Measurements from ENCODE around the gene PLCXD3. TPM values are rescaled to one million over a fixed set of nuclear protein-coding genes. Genes with fewer than 3 reads are reported as not detected.

Gene PLCXD3
- total and polyA plus RNA-seq, 2 donors from 2014 or later, result 5.1 to 11.7 TPM

DNA sequence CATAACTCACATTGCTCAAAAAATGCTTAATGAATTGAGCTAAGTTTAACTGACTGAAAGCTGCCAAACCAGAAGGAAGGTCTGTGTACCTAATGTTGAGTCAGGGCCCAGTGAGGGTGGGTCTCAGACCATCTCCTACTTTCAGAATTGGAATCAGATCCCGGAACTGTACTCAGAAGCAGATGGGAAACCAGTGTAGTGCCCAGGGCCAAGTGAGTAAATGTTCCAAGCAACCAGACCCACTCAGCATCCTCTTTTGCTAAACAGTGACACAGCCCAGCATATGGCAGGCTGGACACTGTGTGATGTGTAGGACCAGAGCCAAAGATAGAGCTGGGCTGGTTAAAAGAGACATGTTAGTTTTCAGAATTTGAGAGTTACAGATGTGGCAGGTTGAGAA is 94.1 kb downstream of the PLCXD3 start:
- FAIRE-seq (no peak), DNase-seq (no peak)
- H3K4me3 ChIP-seq (ENCODE audit: low read length in 3 of 3), result no peak overlapping the region
- H3K36me3 ChIP-seq (ENCODE audit: control insufficient read depth in 2 of 3, insufficient read depth in 3 of 3, low read length in 3 of 3), result no peaks in the 10 kb centered on the region
- intact Hi-C loops (cut with DNase I), result no loop called here
- no peaks in the 10 kb centered on the region for H3K9me3 ChIP-seq (ENCODE audit: control insufficient read depth in 2 of 3, insufficient read depth in 1 of 3, low read length in 3 of 3)
- no peaks in the 10 kb centered on the region for H3K4me1 ChIP-seq (ENCODE audit: control insufficient read depth in 2 of 3, insufficient read depth in 2 of 3, low read depth in 1 of 3, low read length in 3 of 3)
- H3K9ac ChIP-seq (ENCODE audit: low read length in 3 of 3), result no peak overlapping the region
- no peak overlapping the region for H3K27ac ChIP-seq (ENCODE audit: low read depth in 2 of 2, low read length in 2 of 2)
- TF ChIP-seq, protein P1, sequence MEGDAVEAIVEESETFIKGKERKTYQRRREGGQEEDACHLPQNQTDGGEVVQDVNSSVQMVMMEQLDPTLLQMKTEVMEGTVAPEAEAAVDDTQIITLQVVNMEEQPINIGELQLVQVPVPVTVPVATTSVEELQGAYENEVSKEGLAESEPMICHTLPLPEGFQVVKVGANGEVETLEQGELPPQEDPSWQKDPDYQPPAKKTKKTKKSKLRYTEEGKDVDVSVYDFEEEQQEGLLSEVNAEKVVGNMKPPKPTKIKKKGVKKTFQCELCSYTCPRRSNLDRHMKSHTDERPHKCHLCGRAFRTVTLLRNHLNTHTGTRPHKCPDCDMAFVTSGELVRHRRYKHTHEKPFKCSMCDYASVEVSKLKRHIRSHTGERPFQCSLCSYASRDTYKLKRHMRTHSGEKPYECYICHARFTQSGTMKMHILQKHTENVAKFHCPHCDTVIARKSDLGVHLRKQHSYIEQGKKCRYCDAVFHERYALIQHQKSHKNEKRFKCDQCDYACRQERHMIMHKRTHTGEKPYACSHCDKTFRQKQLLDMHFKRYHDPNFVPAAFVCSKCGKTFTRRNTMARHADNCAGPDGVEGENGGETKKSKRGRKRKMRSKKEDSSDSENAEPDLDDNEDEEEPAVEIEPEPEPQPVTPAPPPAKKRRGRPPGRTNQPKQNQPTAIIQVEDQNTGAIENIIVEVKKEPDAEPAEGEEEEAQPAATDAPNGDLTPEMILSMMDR (IDR thresholded peaks at IDR 0.05; ENCODE audit: borderline replicate concordance, extremely low read depth, insufficient read depth), result no peak
- H3K27me3 ChIP-seq (ENCODE audit: control insufficient read depth, insufficient read depth, low read length), result no peaks in the 10 kb centered on the region

DNA sequence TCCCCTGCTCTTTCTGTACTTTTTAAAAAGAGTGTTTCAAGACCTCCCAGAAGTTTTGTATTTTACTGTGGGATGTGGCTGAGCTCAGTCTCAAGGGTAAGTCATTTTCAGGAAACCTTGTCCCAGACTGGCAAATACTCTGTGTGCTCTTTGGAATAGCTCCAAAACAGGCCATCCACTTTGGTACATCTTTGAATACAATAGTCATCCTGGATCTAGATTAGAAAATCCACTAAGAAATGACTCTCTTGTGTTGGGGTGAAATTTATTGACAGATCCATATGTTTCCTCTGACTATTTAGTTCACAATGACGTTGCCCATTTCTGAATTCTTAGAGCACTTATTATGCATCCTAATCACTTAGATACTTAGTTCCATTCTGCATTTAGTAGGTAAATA is 95.2 kb downstream of the PLCXD3 start:
- DNase-seq (no peak), FAIRE-seq (no peak)
- Histone ChIP-seq H3K9ac (ENCODE audit: low read length in 3 of 3) (no peak overlapping the region), H3K27ac (ENCODE audit: low read depth in 2 of 2, low read length in 2 of 2) (no peak overlapping the region), H3K4me3 (ENCODE audit: low read length in 3 of 3) (no peak overlapping the region), H3K4me1 (ENCODE audit: control insufficient read depth in 2 of 3, insufficient read depth in 2 of 3, low read depth in 1 of 3, low read length in 3 of 3) (no peaks in the 10 kb centered on the region), H3K36me3 (ENCODE audit: control insufficient read depth in 2 of 3, insufficient read depth in 3 of 3, low read length in 3 of 3) (no peaks in the 10 kb centered on the region), H3K9me3 (ENCODE audit: control insufficient read depth in 2 of 3, insufficient read depth in 1 of 3, low read length in 3 of 3) (no peaks in the 10 kb centered on the region), H3K27me3 (ENCODE audit: control insufficient read depth, insufficient read depth, low read length) (no peaks in the 10 kb centered on the region)
- TF ChIP-seq, protein P1 (IDR thresholded peaks at IDR 0.05; ENCODE audit: borderline replicate concordance, extremely low read depth, insufficient read depth), result no peak
- intact Hi-C loops (cut with DNase I), result no loop called here

DNA sequence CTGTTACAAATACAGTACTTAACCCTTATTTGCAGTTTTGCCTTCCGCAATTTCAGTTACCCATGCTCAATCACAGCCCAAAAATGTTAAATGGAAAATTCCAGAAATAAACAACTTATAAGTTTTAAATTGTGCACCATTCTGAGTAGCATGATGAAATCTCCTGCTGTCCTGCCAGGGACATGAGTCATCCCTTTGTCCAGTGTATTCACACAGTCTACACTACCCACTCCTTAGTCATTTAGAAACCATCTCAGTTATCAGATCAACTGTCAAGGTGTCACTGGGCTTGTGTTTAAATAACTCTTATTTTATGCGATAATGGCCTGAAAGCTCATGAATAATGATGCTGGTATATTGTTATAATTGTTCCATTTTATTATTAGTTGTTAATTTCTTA is 95.8 kb downstream of the PLCXD3 start:
- TF ChIP-seq, protein P1 (IDR thresholded peaks at IDR 0.05; ENCODE audit: borderline replicate concordance, extremely low read depth, insufficient read depth), result no peak

DNA sequence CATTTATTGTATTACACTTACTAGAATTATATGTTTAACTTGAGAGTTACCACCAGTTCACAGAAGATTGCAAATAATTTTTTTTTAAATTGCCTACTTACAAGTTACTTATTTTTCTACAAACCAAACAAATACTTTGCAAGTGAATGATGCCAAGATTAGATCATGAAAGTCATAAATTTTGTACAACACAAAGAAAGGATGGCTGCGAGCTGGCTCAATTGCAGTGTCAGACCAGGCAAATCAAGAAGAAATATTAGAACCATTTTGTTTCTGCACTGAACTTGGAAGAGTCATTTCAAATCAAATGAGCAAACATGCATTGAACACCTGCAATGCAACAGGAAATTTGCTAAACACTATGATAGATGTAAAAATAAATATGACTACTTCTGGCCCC is 97.3 kb downstream of the PLCXD3 start:
- intact Hi-C loops (cut with DNase I), result no loop called here
- Histone ChIP-seq H3K4me1 (ENCODE audit: control insufficient read depth in 2 of 3, insufficient read depth in 2 of 3, low read depth in 1 of 3, low read length in 3 of 3) (no peaks in the 10 kb centered on the region), H3K36me3 (ENCODE audit: control insufficient read depth in 2 of 3, insufficient read depth in 3 of 3, low read length in 3 of 3) (no peaks in the 10 kb centered on the region), H3K27me3 (ENCODE audit: control insufficient read depth, insufficient read depth, low read length) (no peaks in the 10 kb centered on the region), H3K9ac (ENCODE audit: low read length in 3 of 3) (no peak overlapping the region), H3K4me3 (ENCODE audit: low read length in 3 of 3) (no peak overlapping the region), H3K27ac (ENCODE audit: low read depth in 2 of 2, low read length in 2 of 2) (no peak overlapping the region), H3K9me3 (ENCODE audit: control insufficient read depth in 2 of 3, insufficient read depth in 1 of 3, low read length in 3 of 3) (no peaks in the 10 kb centered on the region)
- DNase-seq (no peak), FAIRE-seq (no peak)
- TF ChIP-seq, protein P1 (IDR thresholded peaks at IDR 0.05; ENCODE audit: borderline replicate concordance, extremely low read depth, insufficient read depth), result no peak

More for the DNA sequence above, 95.8 kb downstream of the PLCXD3 start:
- DNase-seq, result no peak
- no peak overlapping the region for H3K9ac ChIP-seq (ENCODE audit: low read length in 3 of 3)
- no peak overlapping the region for H3K27ac ChIP-seq (ENCODE audit: low read depth in 2 of 2, low read length in 2 of 2)
- intact Hi-C loops (cut with DNase I), result no loop called here
- no peaks in the 10 kb centered on the region for H3K4me1 ChIP-seq (ENCODE audit: control insufficient read depth in 2 of 3, insufficient read depth in 2 of 3, low read depth in 1 of 3, low read length in 3 of 3)
- H3K27me3 ChIP-seq (ENCODE audit: control insufficient read depth, insufficient read depth, low read length), result no peaks in the 10 kb centered on the region
- H3K9me3 ChIP-seq (ENCODE audit: control insufficient read depth in 2 of 3, insufficient read depth in 1 of 3, low read length in 3 of 3), result no peaks in the 10 kb centered on the region
- FAIRE-seq, result no peak
- no peak overlapping the region for H3K4me3 ChIP-seq (ENCODE audit: low read length in 3 of 3)
- no peaks in the 10 kb centered on the region for H3K36me3 ChIP-seq (ENCODE audit: control insufficient read depth in 2 of 3, insufficient read depth in 3 of 3, low read length in 3 of 3)
